Measurements from ENCODE around the gene CKB. TPM values are rescaled to one million over a fixed set of nuclear protein-coding genes. Genes with fewer than 3 reads are reported as not detected.

The CKB gene
- total RNA-seq, 1 donor from 2014 or later, result 178 TPM

DNA sequence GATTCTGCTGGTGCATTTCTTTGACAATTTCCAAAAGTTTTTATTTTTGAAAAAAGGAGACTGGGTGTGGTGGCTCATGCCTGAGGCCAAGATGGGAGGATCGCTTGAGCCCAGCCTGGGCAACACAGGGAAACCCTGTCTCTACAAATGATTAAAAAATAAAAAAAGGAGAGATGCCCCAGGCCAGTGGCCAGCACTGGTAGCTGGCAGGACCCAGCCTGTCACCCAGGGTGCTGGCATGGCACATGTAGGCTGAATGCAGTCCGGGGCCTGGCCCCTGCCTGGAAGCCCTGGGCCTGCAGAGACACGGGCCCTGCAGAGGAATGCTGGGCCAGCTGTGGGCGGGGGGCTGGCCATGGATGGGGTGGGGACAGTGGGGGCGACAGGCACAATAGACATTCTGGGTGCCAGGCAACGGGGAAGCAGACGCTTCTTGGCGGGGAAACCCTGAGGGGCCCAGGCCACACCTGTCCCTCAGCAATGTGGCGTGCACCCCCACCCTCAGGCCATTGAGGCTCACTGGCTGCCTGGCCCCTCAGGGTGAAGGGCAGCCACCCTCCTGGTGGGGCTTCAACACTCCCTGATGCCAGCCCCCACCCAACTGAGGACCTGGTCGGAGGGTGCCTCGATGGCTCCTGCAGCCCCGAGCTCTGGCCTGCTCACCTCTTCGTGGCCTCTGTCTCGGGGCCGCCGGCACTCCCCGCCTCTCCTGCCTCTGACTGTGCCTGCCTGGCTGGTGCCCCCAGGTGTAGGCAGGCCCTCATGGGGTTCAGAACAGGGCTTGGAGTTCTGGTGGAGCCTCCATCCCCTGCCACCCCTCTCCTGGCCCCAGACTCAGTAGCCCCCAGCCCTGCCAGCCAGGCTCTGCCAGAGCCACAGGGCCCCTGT, 18.4 kb upstream of the CKB start:
- Histone ChIP-seq H3K79me2 (ENCODE audit: insufficient read depth, low read length) (no peaks in the 10 kb centered on the region), H3K4me1 (ENCODE audit: insufficient read depth, low read length) (peaks cover 28% of the 10 kb centered on the region), H3K27ac (ENCODE audit: low read depth, low read length) (peak overlapping the region; percentile 74), H3K27me3 (ENCODE audit: insufficient read depth, low read length) (no peaks in the 10 kb centered on the region), H3K4me2 (ENCODE audit: low read length) (peak overlapping the region; percentile 84), H4K20me1 (ENCODE audit: insufficient read depth, low read length) (peaks cover 4% of the 10 kb centered on the region), H3K4me3 (ENCODE audit: insufficient read depth, low read depth, low read length) (no peak overlapping the region), H3K9me3 (ENCODE audit: insufficient read depth, low read depth, low read length) (no peaks in the 10 kb centered on the region), H3K36me3 (ENCODE audit: insufficient read depth, low read length) (no peaks in the 10 kb centered on the region), H2AFZ (ENCODE audit: low read depth, low read length) (peak overlapping the region; percentile 50), H3K9ac (ENCODE audit: low read length) (peak overlapping the region; percentile 68)
- no peaks in the 10 kb centered on the region for H3K27me3 Mint-ChIP-seq (ENCODE audit: low read depth, unreplicated experiment)
- no peak for DNase-seq (ENCODE audit: low read depth)
- FAIRE-seq, result no peak
- peaks cover 2% of the 10 kb centered on the region for H3K36me3 Mint-ChIP-seq (ENCODE audit: low read depth, unreplicated experiment)
- TF ChIP-seq, protein P1, sequence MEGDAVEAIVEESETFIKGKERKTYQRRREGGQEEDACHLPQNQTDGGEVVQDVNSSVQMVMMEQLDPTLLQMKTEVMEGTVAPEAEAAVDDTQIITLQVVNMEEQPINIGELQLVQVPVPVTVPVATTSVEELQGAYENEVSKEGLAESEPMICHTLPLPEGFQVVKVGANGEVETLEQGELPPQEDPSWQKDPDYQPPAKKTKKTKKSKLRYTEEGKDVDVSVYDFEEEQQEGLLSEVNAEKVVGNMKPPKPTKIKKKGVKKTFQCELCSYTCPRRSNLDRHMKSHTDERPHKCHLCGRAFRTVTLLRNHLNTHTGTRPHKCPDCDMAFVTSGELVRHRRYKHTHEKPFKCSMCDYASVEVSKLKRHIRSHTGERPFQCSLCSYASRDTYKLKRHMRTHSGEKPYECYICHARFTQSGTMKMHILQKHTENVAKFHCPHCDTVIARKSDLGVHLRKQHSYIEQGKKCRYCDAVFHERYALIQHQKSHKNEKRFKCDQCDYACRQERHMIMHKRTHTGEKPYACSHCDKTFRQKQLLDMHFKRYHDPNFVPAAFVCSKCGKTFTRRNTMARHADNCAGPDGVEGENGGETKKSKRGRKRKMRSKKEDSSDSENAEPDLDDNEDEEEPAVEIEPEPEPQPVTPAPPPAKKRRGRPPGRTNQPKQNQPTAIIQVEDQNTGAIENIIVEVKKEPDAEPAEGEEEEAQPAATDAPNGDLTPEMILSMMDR (IDR thresholded peaks at IDR 0.05; ENCODE audit: insufficient read depth, low read depth, low read length), result no peak
- no peak for TF ChIP-seq EZH2 (IDR thresholded peaks at IDR 0.05; ENCODE audit: insufficient read depth, low read length)
- peak overlapping the region; percentile 84 for H3K27ac Mint-ChIP-seq (ENCODE audit: unreplicated experiment)
- peak overlapping the region; percentile 57 for H3K4me3 Mint-ChIP-seq (ENCODE audit: unreplicated experiment)
- peaks cover 7% of the 10 kb centered on the region for H3K4me1 Mint-ChIP-seq (ENCODE audit: low read depth, unreplicated experiment)
- no peaks in the 10 kb centered on the region for H3K9me3 Mint-ChIP-seq (ENCODE audit: unreplicated experiment)

GRCh38 chr14:103539056-103539825, 16.6 kb upstream of the CKB start:
- H3K4me3 Mint-ChIP-seq (ENCODE audit: unreplicated experiment), result no peak overlapping the region
- TF ChIP-seq, protein P1 (IDR thresholded peaks at IDR 0.05; ENCODE audit: insufficient read depth, low read depth, low read length), result no peak
- TF ChIP-seq EZH2 (IDR thresholded peaks at IDR 0.05; ENCODE audit: insufficient read depth, low read length), result no peak
- Histone ChIP-seq H3K79me2 (ENCODE audit: insufficient read depth, low read length) (no peaks in the 10 kb centered on the region), H3K36me3 (ENCODE audit: insufficient read depth, low read length) (no peaks in the 10 kb centered on the region), H3K4me2 (ENCODE audit: low read length) (no peak overlapping the region), H3K9me3 (ENCODE audit: insufficient read depth, low read depth, low read length) (no peaks in the 10 kb centered on the region), H3K27me3 (ENCODE audit: insufficient read depth, low read length) (no peaks in the 10 kb centered on the region), H3K4me1 (ENCODE audit: insufficient read depth, low read length) (peaks cover 28% of the 10 kb centered on the region), H3K9ac (ENCODE audit: low read length) (no peak overlapping the region), H3K4me3 (ENCODE audit: insufficient read depth, low read depth, low read length) (no peak overlapping the region), H4K20me1 (ENCODE audit: insufficient read depth, low read length) (peaks cover 16% of the 10 kb centered on the region), H3K27ac (ENCODE audit: low read depth, low read length) (no peak overlapping the region), H2AFZ (ENCODE audit: low read depth, low read length) (no peak overlapping the region)
- H3K4me1 Mint-ChIP-seq (ENCODE audit: low read depth, unreplicated experiment), result peaks cover 7% of the 10 kb centered on the region
- peak overlapping the region; percentile 84 for H3K27ac Mint-ChIP-seq (ENCODE audit: unreplicated experiment)
- H3K9me3 Mint-ChIP-seq (ENCODE audit: unreplicated experiment), result no peaks in the 10 kb centered on the region
- H3K36me3 Mint-ChIP-seq (ENCODE audit: low read depth, unreplicated experiment), result peaks cover 2% of the 10 kb centered on the region
- FAIRE-seq, result no peak
- no peaks in the 10 kb centered on the region for H3K27me3 Mint-ChIP-seq (ENCODE audit: low read depth, unreplicated experiment)
- no peak for DNase-seq (ENCODE audit: low read depth)

All from astrocyte (in vitro differentiated cells and primary cell).